DOHH2 (cell line): Measurements from ENCODE around the gene FAIM2.

Experiments used
- EZH2phosphoT487 ChIP-seq: fragments of 200-600 bp; sonication (generic); IDR thresholded peaks from 2 replicates; pipeline ENCODE4 v1.6.1; 2017; ENCODE audit warnings: borderline replicate concordance, mild to moderate bottlenecking, antibody characterized with exemption, low read length, moderate library complexity, mixed read lengths
- TF ChIP-seq, protein P1 (sequence below): fragments of 200-600 bp; sonication (generic); IDR thresholded peaks from one replicate; pipeline ENCODE4 v1.5.1; 2014; ENCODE audit warnings: antibody characterized with exemption, mild to moderate bottlenecking, low read depth, low read length; ENCODE audit not compliant: poor library complexity, severe bottlenecking

DNA sequence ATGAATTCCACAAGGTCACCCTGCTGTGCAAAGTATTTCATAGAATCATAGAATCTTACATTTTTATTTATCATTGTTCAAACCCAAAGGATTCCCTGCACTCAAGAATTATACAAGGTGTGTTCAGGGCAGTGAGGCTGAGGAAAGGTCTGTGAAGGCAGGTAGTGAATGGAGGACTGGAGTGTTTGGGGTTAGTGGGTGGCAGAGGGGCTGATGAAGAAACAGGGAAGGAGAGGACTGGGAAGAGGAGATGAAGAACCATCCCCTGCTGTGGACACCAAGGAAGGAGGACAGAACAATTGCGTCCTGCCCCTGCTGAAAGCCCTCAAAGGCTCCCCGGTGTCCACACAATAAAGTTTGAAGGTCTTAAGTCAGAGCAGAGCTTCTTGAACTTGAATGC lies 50.0 kb downstream of the FAIM2 start:
- TF ChIP-seq, protein P1, sequence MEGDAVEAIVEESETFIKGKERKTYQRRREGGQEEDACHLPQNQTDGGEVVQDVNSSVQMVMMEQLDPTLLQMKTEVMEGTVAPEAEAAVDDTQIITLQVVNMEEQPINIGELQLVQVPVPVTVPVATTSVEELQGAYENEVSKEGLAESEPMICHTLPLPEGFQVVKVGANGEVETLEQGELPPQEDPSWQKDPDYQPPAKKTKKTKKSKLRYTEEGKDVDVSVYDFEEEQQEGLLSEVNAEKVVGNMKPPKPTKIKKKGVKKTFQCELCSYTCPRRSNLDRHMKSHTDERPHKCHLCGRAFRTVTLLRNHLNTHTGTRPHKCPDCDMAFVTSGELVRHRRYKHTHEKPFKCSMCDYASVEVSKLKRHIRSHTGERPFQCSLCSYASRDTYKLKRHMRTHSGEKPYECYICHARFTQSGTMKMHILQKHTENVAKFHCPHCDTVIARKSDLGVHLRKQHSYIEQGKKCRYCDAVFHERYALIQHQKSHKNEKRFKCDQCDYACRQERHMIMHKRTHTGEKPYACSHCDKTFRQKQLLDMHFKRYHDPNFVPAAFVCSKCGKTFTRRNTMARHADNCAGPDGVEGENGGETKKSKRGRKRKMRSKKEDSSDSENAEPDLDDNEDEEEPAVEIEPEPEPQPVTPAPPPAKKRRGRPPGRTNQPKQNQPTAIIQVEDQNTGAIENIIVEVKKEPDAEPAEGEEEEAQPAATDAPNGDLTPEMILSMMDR: no peak
- no peak for TF ChIP-seq EZH2phosphoT487
